Sigmoid colon (tissue), 7 donors: Measurements from ENCODE around the gene BBS2. TPM values are rescaled to one million over a fixed set of nuclear protein-coding genes. Genes with fewer than 3 reads are reported as not detected.

Experiments used
- DNase-seq: peaks from one replicate; pipeline ENCODE4 v3.0.0-alpha.2; 2019
- H3K27ac ChIP-seq, 4 donors: fragments of 200-600 bp; sonication (generic); one replicate each; pipeline ENCODE4 v1.5.1; 2016 to 2019; ENCODE audit warnings: mild to moderate bottlenecking in 1 of 4
- H3K27me3 ChIP-seq, 3 donors: fragments of 200-600 bp; sonication (generic); one replicate each; pipeline ENCODE4 v1.5.1; 2019; ENCODE audit warnings: mild to moderate bottlenecking in 1 of 3
- H3K36me3 ChIP-seq, 4 donors: fragments of 200-600 bp; sonication (generic); one replicate each; pipeline ENCODE4 v1.5.1; 2016 to 2019
- H3K4me1 ChIP-seq, 4 donors: fragments of 200-600 bp; sonication (generic); one replicate each; pipeline ENCODE4 v1.5.1; 2017 to 2019
- H3K4me3 ChIP-seq, 4 donors: fragments of 200-600 bp; sonication (generic); one replicate each; pipeline ENCODE4 v1.5.1; 2017 to 2019; ENCODE audit warnings: mild to moderate bottlenecking in 2 of 4, moderate library complexity in 1 of 4
- H3K9me3 ChIP-seq, 4 donors: fragments of 200-600 bp in 3 of 4; sonication (generic) in 3 of 4; one replicate each; pipeline versions ENCODE4 v1.5.1 to v1.6.1; 2013 to 2019
- EP300 ChIP-seq, 4 donors: sonication (generic); formaldehyde crosslinking; IDR thresholded peaks; one replicate each; pipeline ENCODE4 v1.6.1; 2017; ENCODE audit warnings: antibody characterized with exemption in 4 of 4
- POLR2A ChIP-seq, 2 donors: fragments of 450-650 bp; IDR thresholded peaks; one replicate each; pipeline ENCODE4 v1.6.1; 2016; ENCODE audit warnings: antibody characterized with exemption in 2 of 2, mild to moderate bottlenecking in 2 of 2, moderate library complexity in 2 of 2
- POLR2AphosphoS5 ChIP-seq, 4 donors: sonication (generic); formaldehyde crosslinking; IDR thresholded peaks; one replicate each; pipeline ENCODE4 v1.6.1; 2017; ENCODE audit warnings: antibody characterized with exemption in 4 of 4
- WGBS, 2 donors: extraction: QIAGEN DNeasy Blood & Tissue Kit; methylation state at CpG; one replicate each; pipeline ENCODE4 v1.1.7; 2013; 5-methylcytosine and 5-hydroxymethylcytosine counted together
- intact Hi-C: fragments of 100-400 bp; cut with DNase I; formaldehyde crosslinking; loops from one replicate; pipeline ENCODE4 v1.15.1; 2023
- polyA plus RNA-seq, 3 donors: library from polyadenylated mRNA; stranded (reverse); fragments of 200-250 nt; gene quantifications; one replicate each; pipeline ENCODE4 v1.2.3, GENCODE V29; 2013
- total RNA-seq, 4 donors: library from RNA; depleted of rRNA; stranded (reverse); fragments of >200 nt; gene quantifications; one replicate each; pipeline ENCODE4 v1.1.0, GENCODE V29; 2016
- TF ChIP-seq, protein P1 (sequence below), 4 experiments: fragments of 450-650 bp in 3 of 4; fragments of 200-600 bp in 1 of 4; IDR thresholded peaks; one replicate each; pipeline ENCODE4 v1.5.1; 2016 to 2019; ENCODE audit warnings: antibody characterized with exemption in 4 of 4, mild to moderate bottlenecking in 3 of 4, moderate library complexity in 2 of 4
- donor health status: healthy with polysubstance abuse.
- donor health status: Bipolar disorder and iron deficiency.
- donor health status: healthy.

BBS2 gene
- total and polyA plus RNA-seq, 7 donors, result 13.2 to 74.2 (median 40.8) TPM

DNA sequence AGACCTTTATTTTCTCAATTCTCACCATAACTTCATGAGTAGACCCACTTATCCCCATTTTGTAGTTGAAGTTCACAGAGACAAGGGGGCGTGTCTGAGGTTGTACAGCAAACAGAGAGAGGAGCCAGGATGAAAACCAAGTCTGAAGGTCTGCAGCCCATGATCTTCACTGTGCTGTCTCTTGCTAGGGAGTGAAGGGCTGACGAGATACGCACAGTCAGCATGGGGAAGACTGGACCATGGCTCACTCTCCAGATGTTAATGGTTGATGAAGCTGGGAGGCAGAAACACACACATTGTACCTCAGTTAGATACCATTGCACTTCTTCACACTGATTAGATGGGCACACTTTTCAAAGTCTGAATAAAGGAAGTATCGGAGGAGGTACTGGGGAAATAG, 39.3 kb upstream of the BBS2 start:
- no peaks in the 10 kb centered on the region for H3K36me3 ChIP-seq
- no peak for TF ChIP-seq POLR2AphosphoS5 (IDR thresholded peaks at IDR 0.05)
- TF ChIP-seq, protein P1, sequence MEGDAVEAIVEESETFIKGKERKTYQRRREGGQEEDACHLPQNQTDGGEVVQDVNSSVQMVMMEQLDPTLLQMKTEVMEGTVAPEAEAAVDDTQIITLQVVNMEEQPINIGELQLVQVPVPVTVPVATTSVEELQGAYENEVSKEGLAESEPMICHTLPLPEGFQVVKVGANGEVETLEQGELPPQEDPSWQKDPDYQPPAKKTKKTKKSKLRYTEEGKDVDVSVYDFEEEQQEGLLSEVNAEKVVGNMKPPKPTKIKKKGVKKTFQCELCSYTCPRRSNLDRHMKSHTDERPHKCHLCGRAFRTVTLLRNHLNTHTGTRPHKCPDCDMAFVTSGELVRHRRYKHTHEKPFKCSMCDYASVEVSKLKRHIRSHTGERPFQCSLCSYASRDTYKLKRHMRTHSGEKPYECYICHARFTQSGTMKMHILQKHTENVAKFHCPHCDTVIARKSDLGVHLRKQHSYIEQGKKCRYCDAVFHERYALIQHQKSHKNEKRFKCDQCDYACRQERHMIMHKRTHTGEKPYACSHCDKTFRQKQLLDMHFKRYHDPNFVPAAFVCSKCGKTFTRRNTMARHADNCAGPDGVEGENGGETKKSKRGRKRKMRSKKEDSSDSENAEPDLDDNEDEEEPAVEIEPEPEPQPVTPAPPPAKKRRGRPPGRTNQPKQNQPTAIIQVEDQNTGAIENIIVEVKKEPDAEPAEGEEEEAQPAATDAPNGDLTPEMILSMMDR (IDR thresholded peaks at IDR 0.05), result no peak
- no peak for TF ChIP-seq EP300 (IDR thresholded peaks at IDR 0.05)
- no peak for TF ChIP-seq POLR2A (IDR thresholded peaks at IDR 0.05)
- H3K4me1 ChIP-seq, result no peaks in the 10 kb centered on the region
- no peak for DNase-seq
- intact Hi-C loops, result no loop called here
- no peak overlapping the region for H3K4me3 ChIP-seq
- WGBS, 2 donors, result 93 to 96% methylated on average over 4 of the region's 4 CpGs
- no peaks in the 10 kb centered on the region for H3K9me3 ChIP-seq
- H3K27me3 ChIP-seq, result peaks cover 0 to 3% (median 3%) of the 10 kb centered on the region in 3 donors
- H3K27ac ChIP-seq, result no peak overlapping the region

DNA sequence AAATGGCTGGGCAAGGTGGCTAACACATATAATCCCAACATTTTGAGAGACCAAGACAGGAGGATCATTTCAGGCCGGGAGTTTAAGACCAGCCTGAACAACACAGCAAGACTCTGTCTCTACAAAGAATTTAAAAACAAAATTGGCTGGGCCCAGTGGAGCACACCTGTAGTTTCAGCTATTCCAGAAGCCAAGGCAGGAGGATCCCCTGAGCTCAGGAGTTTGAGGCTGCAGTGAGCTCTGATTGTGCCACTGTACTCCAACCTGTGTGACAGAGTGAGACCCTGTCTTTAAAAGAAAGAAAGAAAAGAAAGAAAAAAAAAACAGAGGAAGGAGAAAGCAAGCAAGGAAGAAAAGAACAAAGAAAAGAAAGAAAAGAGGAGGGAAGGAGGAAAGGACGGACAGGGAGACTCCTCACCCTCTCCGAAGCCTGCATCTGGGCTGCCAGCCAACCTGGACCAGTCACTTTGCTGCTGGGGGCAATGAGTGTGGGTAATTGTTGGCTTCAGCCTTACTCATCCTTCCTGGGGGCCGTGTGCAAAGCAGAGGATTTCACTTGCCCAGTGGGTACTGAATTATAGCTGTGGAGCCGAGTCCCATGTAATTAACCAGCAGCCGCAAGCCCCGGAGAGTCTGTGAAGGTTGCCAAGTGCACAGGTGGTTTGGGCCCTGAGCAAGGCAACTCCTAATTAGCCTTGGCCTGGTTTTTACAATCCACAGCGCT, 38.4 kb upstream of the BBS2 start:
- H3K4me1 ChIP-seq, result no peaks in the 10 kb centered on the region
- H3K36me3 ChIP-seq, result no peaks in the 10 kb centered on the region
- H3K9me3 ChIP-seq, result no peaks in the 10 kb centered on the region
- intact Hi-C loops, result no loop called here
- TF ChIP-seq EP300 (IDR thresholded peaks at IDR 0.05) (no peak), POLR2AphosphoS5 (IDR thresholded peaks at IDR 0.05) (no peak), POLR2A (IDR thresholded peaks at IDR 0.05) (no peak)
- TF ChIP-seq, protein P1 (IDR thresholded peaks at IDR 0.05), result no peak
- DNase-seq, result no peak
- no peak overlapping the region for H3K4me3 ChIP-seq
- peaks cover 0 to 3% (median 3%) of the 10 kb centered on the region in 3 donors for H3K27me3 ChIP-seq
- no peak overlapping the region for H3K27ac ChIP-seq
- 27 to 64% methylated on average over 8 of the region's 8 CpGs for WGBS, 2 donors

DNA sequence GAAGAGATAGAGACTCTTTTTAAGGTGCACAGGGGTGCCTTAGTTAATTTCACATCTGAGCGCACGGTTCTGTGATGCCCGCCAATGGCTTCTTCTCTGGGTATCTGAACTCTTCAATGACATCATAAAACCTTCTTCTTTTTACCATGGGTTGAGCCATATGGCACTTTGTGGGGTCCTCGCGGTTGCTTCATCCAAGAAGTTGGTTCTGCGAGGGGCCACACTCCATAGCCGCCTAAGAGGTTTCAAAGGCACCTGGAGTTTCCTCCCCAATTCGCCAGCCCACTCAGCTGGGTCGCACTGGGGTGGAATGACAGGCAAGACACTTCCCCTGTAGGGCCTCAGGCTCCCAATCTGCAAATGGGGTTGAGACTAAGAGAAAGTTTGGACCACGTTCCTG, 34.6 kb upstream of the BBS2 start:
- Histone ChIP-seq H3K36me3 (no peaks in the 10 kb centered on the region), H3K9me3 (no peaks in the 10 kb centered on the region), H3K27me3 (peaks cover 0 to 3% (median 3%) of the 10 kb centered on the region in 3 donors), H3K4me3 (no peak overlapping the region), H3K27ac (no peak overlapping the region), H3K4me1 (peaks cover 0 to 19% (median 15%) of the 10 kb centered on the region in 4 donors)
- no peak for DNase-seq
- TF ChIP-seq POLR2A (IDR thresholded peaks at IDR 0.05) (no peak), POLR2AphosphoS5 (IDR thresholded peaks at IDR 0.05) (no peak), EP300 (IDR thresholded peaks at IDR 0.05) (no peak)
- TF ChIP-seq, protein P1 (IDR thresholded peaks at IDR 0.05), result no peak
- WGBS, 2 donors, result 95 to 96% methylated on average over 10 of the region's 10 CpGs
- intact Hi-C loops, result no loop called here

DNA sequence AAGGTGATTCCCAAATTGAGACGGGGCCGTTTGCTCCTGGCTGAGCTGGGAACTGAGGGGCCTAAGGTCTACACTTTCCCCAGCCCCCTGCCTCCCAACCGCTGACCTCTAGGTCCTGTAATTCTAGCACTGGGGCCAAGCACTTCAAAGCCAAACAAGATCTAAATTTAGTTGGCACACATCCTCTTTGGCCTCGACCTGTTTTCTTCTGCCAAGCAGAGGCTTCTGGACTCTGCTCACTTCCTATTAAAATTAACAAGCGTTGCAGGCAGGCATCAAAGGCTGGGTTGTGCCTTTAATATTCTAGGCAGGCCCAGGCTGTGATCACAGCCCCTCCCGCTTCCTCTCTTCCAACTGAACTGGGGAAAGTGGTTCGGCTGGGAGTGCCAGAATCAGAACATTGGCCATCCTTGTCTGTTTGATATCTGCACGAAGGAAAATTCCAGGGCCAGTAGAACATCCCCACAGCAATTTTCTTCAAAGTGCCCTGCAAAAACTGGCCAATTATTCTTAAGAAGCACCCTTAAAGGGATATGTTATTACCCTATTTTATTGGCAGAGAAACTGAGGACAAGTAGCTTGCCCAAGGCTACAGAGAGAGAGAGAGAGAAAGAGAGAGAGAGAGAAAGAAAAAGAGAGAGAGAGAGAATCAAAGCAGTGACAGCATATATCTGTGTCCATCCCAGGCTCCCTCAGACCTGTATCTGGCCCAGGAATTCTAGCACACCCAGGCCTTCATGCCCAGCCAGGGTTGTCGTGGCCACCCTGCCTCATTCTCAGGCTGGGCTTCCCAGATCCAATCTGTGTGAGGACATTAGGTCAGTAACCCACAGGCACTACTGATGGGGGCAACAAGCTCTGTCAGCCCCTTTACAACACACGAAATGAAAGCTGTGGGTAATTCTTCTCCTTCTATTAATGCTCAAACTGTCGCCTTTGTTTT, 32.2 kb upstream of the BBS2 start:
- Histone ChIP-seq H3K27ac (peak overlapping the region in 3 of 4 donors; percentile 13 to 54 (median 47)), H3K4me1 (peaks cover 0 to 19% (median 15%) of the 10 kb centered on the region in 4 donors), H3K27me3 (peaks cover 0 to 1% (median 0%) of the 10 kb centered on the region in 3 donors), H3K9me3 (no peaks in the 10 kb centered on the region), H3K36me3 (no peaks in the 10 kb centered on the region), H3K4me3 (no peak overlapping the region)
- intact Hi-C loops, result no loop called here
- TF ChIP-seq EP300 (IDR thresholded peaks at IDR 0.05) (no peak), POLR2AphosphoS5 (IDR thresholded peaks at IDR 0.05) (peak in 2 of 4 donors; percentile 13 to 28)
- WGBS, 2 donors, result 23 to 40% methylated on average over 11 of the region's 11 CpGs
- peak; percentile 82 for DNase-seq
